Pancreas (tissue), 10 donors: ENCODE measurements around the gene LRP1B. TPM values are rescaled to one million over a fixed set of nuclear protein-coding genes. Genes with fewer than 3 reads are reported as not detected.

ENCODE experiments used
- ATAC-seq, 4 donors: fragments of 200-7000 bp; cut with Tn5 transposase; one replicate each; pipeline versions ENCODE4 v1.8.0 to v1.9.1; 2020; ENCODE audit warnings: mild to moderate bottlenecking in 4 of 4, moderate library complexity in 4 of 4
- DNase-seq, 6 donors: peaks; one replicate each; pipeline ENCODE4 v3.0.0-alpha.2; 2020
- FAIRE-seq: peaks from 2 replicates; lab custom pipeline; 2012; peaks lifted over from hg19 to GRCh38; lab: Jason Lieb, UNC
- H3K27ac ChIP-seq, 4 donors: fragments of 200-600 bp; sonication (generic); 1 replicate in 3 of 4; 2 replicates in 1 of 4; pipeline versions ENCODE4 v1.5.0 to v1.8.0; 2020
- H3K27me3 ChIP-seq, 4 donors: fragments of 200-600 bp; one replicate each; pipeline ENCODE4 v1.8.0; 2021
- H3K36me3 ChIP-seq, 3 donors: fragments of 200-600 bp; sonication (generic) in 1 of 3; one replicate each; pipeline versions ENCODE4 v1.5.0 to v1.8.0; 2020 to 2021
- H3K4me1 ChIP-seq, 3 donors: fragments of 200-600 bp; one replicate each; pipeline ENCODE4 v1.8.0; 2021
- H3K4me3 ChIP-seq, 4 donors: fragments of 200-600 bp; sonication (generic) in 2 of 4; one replicate each; pipeline versions ENCODE4 v1.5.0 to v1.8.0; 2020 to 2021
- H3K9me3 ChIP-seq, 4 donors: fragments of 200-600 bp; one replicate each; pipeline ENCODE4 v1.8.0; 2021
- CTCF ChIP-seq, 4 donors: fragments of 200-600 bp; sonication (generic) in 3 of 4; IDR thresholded peaks; one replicate each; pipeline versions ENCODE4 v1.5.0 to v1.8.0; 2021; ENCODE audit warnings: antibody characterized with exemption in 4 of 4
- WGBS, 2 donors: extraction: QIAGEN DNeasy Blood & Tissue Kit; methylation state at CpG; one replicate each; pipeline ENCODE4 v1.1.7; 2013; 5-methylcytosine and 5-hydroxymethylcytosine counted together
- intact Hi-C, 3 donors: fragments of 100-400 bp; cut with DNase I; formaldehyde crosslinking; loops; one replicate each; pipeline versions ENCODE4 v1.11.1 to v1.14.2; 2022
- polyA plus RNA-seq, 2 donors: library from polyadenylated mRNA; stranded (reverse); fragments of 200-250 nt; gene quantifications; one replicate each; pipeline ENCODE4 v1.2.3, GENCODE V29; 2013
- total RNA-seq, 6 donors: library from RNA; stranded (reverse); fragmentation: NEBNext Ultra II Directional in 4 of 6; extraction: Animal tissue kit (Norgen Biotek cat#: 25700) in 4 of 6; gene quantifications; one replicate each; pipeline versions ENCODE4 v1.2.1 to v1.2.4, GENCODE V29; 2021 to 2023
- donor health status: healthy with polysubstance abuse.
- donor health status: DM: no; HTN: no; CAD: no; lungs with moderate emphysema.
- donor health status: DM: no; HTN: no; CAD: no.
- donor health status: control.
- donor health status: control.
- donor health status: Bipolar disorder and iron deficiency.
- donor health status: DM: yes; HTN: yes; CAD: no.
- donor health status: DM: no; HTN: no; CAD: no.
- donor health status: DM: no; HTN: no; CAD: no.
- donor health status: DM: yes; HTN: yes; CAD: no.

The LRP1B gene
- total and polyA plus RNA-seq, 8 donors = 0.06 to 0.55 (median 0.25) TPM

DNA sequence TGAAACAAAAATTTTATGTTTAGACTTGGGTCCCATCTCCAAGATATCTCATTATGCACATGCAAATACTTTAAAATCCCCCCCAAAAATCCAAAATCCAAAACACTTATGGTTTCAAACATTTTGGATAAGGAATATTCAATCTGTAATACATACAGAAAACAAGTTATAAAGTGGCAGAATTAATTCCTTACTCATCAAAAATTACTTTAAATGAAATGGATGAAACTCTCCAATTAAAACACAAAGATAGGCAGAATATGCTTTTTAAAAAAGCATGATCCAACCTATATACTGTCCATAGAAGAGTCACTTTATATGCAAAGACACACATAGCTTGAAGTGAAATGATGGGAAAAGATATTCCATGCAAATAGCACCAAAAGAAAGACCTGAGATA, 744.6 kb downstream of the LRP1B start:
- no peaks in the 10 kb centered on the region for H3K4me1 ChIP-seq
- no peak overlapping the region for H3K4me3 ChIP-seq
- DNase-seq (no peak), FAIRE-seq (no peak), ATAC-seq (no peak)
- no peaks in the 10 kb centered on the region for H3K36me3 ChIP-seq
- H3K27ac ChIP-seq = no peak overlapping the region
- TF ChIP-seq CTCF (IDR thresholded peaks at IDR 0.05) = no peak
- no peaks in the 10 kb centered on the region for H3K27me3 ChIP-seq
- H3K9me3 ChIP-seq = no peaks in the 10 kb centered on the region
- intact Hi-C loops = no loop called here

DNA sequence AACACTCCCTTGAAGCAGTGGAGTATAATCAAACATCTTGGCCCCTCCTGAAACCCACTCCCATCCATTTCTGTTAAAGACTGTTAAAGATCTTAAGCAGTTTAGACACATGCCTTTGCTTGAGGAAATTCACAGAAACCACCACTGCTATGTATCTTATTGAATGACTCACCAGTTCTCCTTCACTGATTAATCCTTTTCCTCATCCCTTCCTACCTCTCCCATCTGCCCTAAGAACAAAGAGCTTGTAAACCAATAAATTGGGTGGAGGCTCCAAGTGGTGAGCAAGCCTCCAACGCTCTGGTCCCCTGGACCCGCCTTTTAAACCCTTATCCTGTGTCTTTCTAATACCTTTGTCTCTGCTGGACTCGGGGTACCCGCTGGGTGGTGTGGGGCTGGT, 746.1 kb downstream of the LRP1B start:
- H3K27ac ChIP-seq = no peak overlapping the region
- H3K9me3 ChIP-seq = no peaks in the 10 kb centered on the region
- FAIRE-seq (no peak), DNase-seq (no peak), ATAC-seq (no peak)
- intact Hi-C loops = no loop called here
- no peaks in the 10 kb centered on the region for H3K36me3 ChIP-seq
- 73 to 75% methylated on average over 4 of the region's 4 CpGs for WGBS, 2 donors
- no peaks in the 10 kb centered on the region for H3K4me1 ChIP-seq
- no peak overlapping the region for H3K4me3 ChIP-seq
- no peak for TF ChIP-seq CTCF (IDR thresholded peaks at IDR 0.05)
- no peaks in the 10 kb centered on the region for H3K27me3 ChIP-seq

DNA sequence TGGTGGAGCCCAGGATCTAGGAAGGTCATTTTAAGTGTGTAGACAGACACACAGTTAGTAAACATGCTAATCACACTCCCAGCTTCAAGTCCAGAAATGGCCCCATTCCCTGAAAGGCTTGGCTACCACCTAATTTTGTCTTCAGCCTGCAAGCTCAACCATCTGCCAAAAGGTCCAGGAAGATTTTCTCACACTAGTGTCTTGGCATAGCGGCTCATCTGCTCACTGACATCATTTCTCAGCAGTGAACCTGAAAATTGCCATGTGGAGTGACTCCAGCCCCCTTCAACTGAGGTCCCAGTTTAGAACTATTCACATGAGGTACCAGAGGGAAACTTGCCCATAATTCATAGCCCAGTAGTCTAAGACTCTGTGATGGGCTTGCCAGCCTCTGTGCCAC, 748.9 kb downstream of the LRP1B start:
- TF ChIP-seq CTCF (IDR thresholded peaks at IDR 0.05) = no peak
- no peak for FAIRE-seq
- DNase-seq = no peak
- ATAC-seq = no peak
- no peaks in the 10 kb centered on the region for H3K36me3 ChIP-seq
- H3K9me3 ChIP-seq = no peaks in the 10 kb centered on the region
- no peak overlapping the region for H3K4me3 ChIP-seq
- H3K27ac ChIP-seq = no peak overlapping the region
- 76 to 100% methylated on average over 1 of the region's 1 CpG for WGBS, 2 donors
- intact Hi-C loops = no loop called here
- no peaks in the 10 kb centered on the region for H3K4me1 ChIP-seq
- H3K27me3 ChIP-seq = no peaks in the 10 kb centered on the region

GRCh38 chr2:141380008-141380979, 750.5 kb downstream of the LRP1B start:
- DNase-seq (no peak), ATAC-seq (no peak), FAIRE-seq (no peak)
- H3K27me3 ChIP-seq = peaks cover 0 to 3% (median 0%) of the 10 kb centered on the region in 4 donors
- H3K9me3 ChIP-seq = no peaks in the 10 kb centered on the region
- no peak for TF ChIP-seq CTCF (IDR thresholded peaks at IDR 0.05)
- H3K36me3 ChIP-seq = no peaks in the 10 kb centered on the region
- intact Hi-C loops = no loop called here
- no peak overlapping the region for H3K4me3 ChIP-seq
- H3K27ac ChIP-seq = no peak overlapping the region
- WGBS, 2 donors = 71 to 75% methylated on average over 7 of the region's 7 CpGs
- H3K4me1 ChIP-seq = no peaks in the 10 kb centered on the region

- WGBS, 2 donors = 50 to 67% methylated on average over 1 of the region's 1 CpG
- no peaks in the 10 kb centered on the region for H3K4me1 ChIP-seq
- H3K4me3 ChIP-seq = no peak overlapping the region
- no peak for DNase-seq
- H3K27me3 ChIP-seq = no peaks in the 10 kb centered on the region
- ATAC-seq = no peak
- H3K9me3 ChIP-seq = no peaks in the 10 kb centered on the region
- H3K27ac ChIP-seq = no peak overlapping the region
- no peak for FAIRE-seq
- TF ChIP-seq CTCF (IDR thresholded peaks at IDR 0.05) = no peak
- no peaks in the 10 kb centered on the region for H3K36me3 ChIP-seq
- intact Hi-C loops = no loop called here
Observed at GRCh38 chr2:141364821-141365220, 766.0 kb downstream of the LRP1B start.
